Measurements from ENCODE around the gene HYLS1.
"Not testable (repeated sequence)": the region's sequence is repeated elsewhere in the genome, so short reads cannot be mapped to it uniquely, and the experiment has no call there.

Gene HYLS1

GRCh38 chr11:125887373-125888324, at the start of gene HYLS1:
Gene HYLS1, plus strand, starts transcription at chr11:125887668. Its CDS starts 11,701 bp downstream, at chr11:125899369.
- peak; percentile 96 for DNase-seq

- DNase-seq: no peak
These were observed 45.0 kb upstream of the HYLS1 start for GRCh38 chr11:125842321-125842948.

- DNase-seq: no peak
These were observed 41.3 kb upstream of the HYLS1 start for GRCh38 chr11:125846188-125846587.

- not testable (repeated sequence) for DNase-seq
These were observed 29.8 kb upstream of the HYLS1 start for GRCh38 chr11:125857670-125858069.

- not testable (repeated sequence) for DNase-seq
These were observed 24.7 kb upstream of the HYLS1 start for GRCh38 chr11:125862786-125863185.

- not testable (repeated sequence) for DNase-seq
These were observed 22.1 kb upstream of the HYLS1 start for GRCh38 chr11:125865354-125865753.

- DNase-seq: no peak
These were observed 17.9 kb upstream of the HYLS1 start for GRCh38 chr11:125869521-125869920.

GRCh38 chr11:125871391-125872137, 15.9 kb upstream of the HYLS1 start:
- DNase-seq: peak; percentile 16

GRCh38 chr11:125872138-125872491, 15.4 kb upstream of the HYLS1 start:
- DNase-seq: no peak

- DNase-seq: no peak
These were observed 13.4 kb upstream of the HYLS1 start for GRCh38 chr11:125873881-125874555.

GRCh38 chr11:125874556-125875124, 12.8 kb upstream of the HYLS1 start:
- DNase-seq: peak; percentile 61

GRCh38 chr11:125881291-125881690, 6.2 kb upstream of the HYLS1 start:
- no peak for DNase-seq

GRCh38 chr11:125883375-125883774, 4.1 kb upstream of the HYLS1 start:
- DNase-seq: no peak

GRCh38 chr11:125886997-125887372, 483 bp upstream of the HYLS1 start:
- DNase-seq: no peak

- DNase-seq: no peak
These were observed 3.1 kb downstream of the HYLS1 start for GRCh38 chr11:125890447-125891100.

- DNase-seq: no peak
These were observed 4.6 kb downstream of the HYLS1 start for GRCh38 chr11:125892071-125892470.

- no peak for DNase-seq
These were observed 5.5 kb downstream of the HYLS1 start for GRCh38 chr11:125892994-125893393.

- no peak for DNase-seq
These were observed 14.4 kb downstream of the HYLS1 start for GRCh38 chr11:125901872-125902271.

- DNase-seq: no peak
These were observed 14.9 kb downstream of the HYLS1 start for GRCh38 chr11:125902277-125902926.

- DNase-seq: peak; percentile 91
These were observed 15.7 kb downstream of the HYLS1 start, which contains the start of gene PUS3 for GRCh38 chr11:125902927-125903710. Gene PUS3, minus strand, starts transcription at chr11:125903206. Its CDS starts 6,922 bp downstream, at chr11:125896284.

Measured in stimulated activated CD4-positive, alpha-beta T cell treated with anti-CD3 and anti-CD28 coated beads, Interleukin-4, amount 100 ng/mL, for 24 hours (primary cell).